ENCODE measurements around the gene C4BPB. TPM values are rescaled to one million over a fixed set of nuclear protein-coding genes. Genes with fewer than 3 reads are reported as not detected.

The C4BPB gene
- total and polyA plus RNA-seq, 2 of the 4 experiments (the other 2 are of a cell fraction): not detected

GRCh38 chr1:207130252-207131036 is 41.8 kb downstream of the C4BPB start:
- H3K27me3 ChIP-seq (ENCODE audit: control insufficient read depth, insufficient read depth, low read length): no peaks in the 10 kb centered on the region
- H3K4ac ChIP-seq (ENCODE audit: low read depth, low read length): no peak overlapping the region
- no peak overlapping the region for H4K8ac ChIP-seq (ENCODE audit: low read depth in 2 of 2, low read length in 2 of 2)
- H3K9me1 ChIP-seq (ENCODE audit: insufficient read depth, low read length): no peaks in the 10 kb centered on the region
- no peak overlapping the region for H4K91ac ChIP-seq (ENCODE audit: insufficient read depth, low read depth, low read length)
- no peak overlapping the region for H2AFZ ChIP-seq (replicated peaks; ENCODE audit: low read length, poor library complexity)
- H3K9me3 ChIP-seq (ENCODE audit: control insufficient read depth, insufficient read depth, low read length): 0 out of 2 replicates have a peak, but pooled peaks cover 1% of the 10 kb centered on the region
- dilution Hi-C loops (cut with HindIII; ENCODE audit: low sequenced_read_pairs, unreplicated experiment): no loop called here
- H3K27ac ChIP-seq (ENCODE audit: insufficient read depth, low read length): no peak overlapping the region
- no peak overlapping the region for H2BK5ac ChIP-seq (ENCODE audit: low read depth, low read length, poor library complexity, severe bottlenecking)
- TF ChIP-seq RCOR1 (IDR thresholded peaks at IDR 0.05; ENCODE audit: insufficient replicate concordance, low read length): no peak
- no peak for TF ChIP-seq MXI1 (IDR thresholded peaks at IDR 0.05; ENCODE audit: borderline replicate concordance, low read depth, low read length)
- no peak for TF ChIP-seq RAD21 (IDR thresholded peaks at IDR 0.05; ENCODE audit: low read length)
- TF ChIP-seq, protein P1, sequence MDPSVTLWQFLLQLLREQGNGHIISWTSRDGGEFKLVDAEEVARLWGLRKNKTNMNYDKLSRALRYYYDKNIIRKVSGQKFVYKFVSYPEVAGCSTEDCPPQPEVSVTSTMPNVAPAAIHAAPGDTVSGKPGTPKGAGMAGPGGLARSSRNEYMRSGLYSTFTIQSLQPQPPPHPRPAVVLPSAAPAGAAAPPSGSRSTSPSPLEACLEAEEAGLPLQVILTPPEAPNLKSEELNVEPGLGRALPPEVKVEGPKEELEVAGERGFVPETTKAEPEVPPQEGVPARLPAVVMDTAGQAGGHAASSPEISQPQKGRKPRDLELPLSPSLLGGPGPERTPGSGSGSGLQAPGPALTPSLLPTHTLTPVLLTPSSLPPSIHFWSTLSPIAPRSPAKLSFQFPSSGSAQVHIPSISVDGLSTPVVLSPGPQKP (IDR thresholded peaks at IDR 0.05; ENCODE audit: borderline replicate concordance, low read depth, low read length): no peak
- no peak for TF ChIP-seq FOS (IDR thresholded peaks at IDR 0.05; ENCODE audit: low read depth, low read length)
- TF ChIP-seq RFX5 (IDR thresholded peaks at IDR 0.05; ENCODE audit: low read depth, low read length): no peak
- TF ChIP-seq MAFK (IDR thresholded peaks at IDR 0.05; ENCODE audit: low read depth, low read length): no peak
- TF ChIP-seq BHLHE40 (IDR thresholded peaks at IDR 0.05; ENCODE audit: low read depth, low read length): no peak
- TF ChIP-seq POLR2A (IDR thresholded peaks at IDR 0.05; ENCODE audit: low read depth, low read length): no peak
- no peak for TF ChIP-seq CEBPB (IDR thresholded peaks at IDR 0.05; ENCODE audit: low read depth, low read length)
- TF ChIP-seq USF2 (IDR thresholded peaks at IDR 0.05; ENCODE audit: low read depth, low read length): no peak
- no peak for TF ChIP-seq NFE2L2 (IDR thresholded peaks at IDR 0.05; ENCODE audit: low read depth, low read length)
- no peak for TF ChIP-seq CTCF (conservative IDR thresholded peaks at IDR 0.05; ENCODE audit: low read depth, low read length)
- TF ChIP-seq SMC3 (IDR thresholded peaks at IDR 0.05; ENCODE audit: low read depth, low read length): no peak
- TF ChIP-seq MAZ (IDR thresholded peaks at IDR 0.05; ENCODE audit: borderline replicate concordance, low read depth, low read length): no peak
- TF ChIP-seq CHD1 (IDR thresholded peaks at IDR 0.05; ENCODE audit: low read depth, low read length): no peak
- H3K4me1 ChIP-seq (ENCODE audit: control insufficient read depth, insufficient read depth, low read length): no peaks in the 10 kb centered on the region
- in situ Hi-C loops (cut with MboI; ENCODE audit: low sequenced_read_pairs): no loop called here
- no peak overlapping the region for H2AK9ac ChIP-seq (replicated peaks; ENCODE audit: low read depth, low read length, poor library complexity)
- no peak overlapping the region for H3K9ac ChIP-seq (ENCODE audit: low read depth, low read length)
- no peak overlapping the region for H4K5ac ChIP-seq (ENCODE audit: low read depth, low read length)
- H2BK20ac ChIP-seq (ENCODE audit: low read depth, low read length): no peak overlapping the region
- no CpG with 5 or more reads among the region's 1 CpG for WGBS, 2 experiments (ENCODE audit: extremely low coverage in 2 of 2, insufficient read length in 1 of 2)
- intact Hi-C loops (cut with micrococcal nuclease): no loop called here
- H2BK120ac ChIP-seq (ENCODE audit: low read depth, low read length): no peak overlapping the region
- no peaks in the 10 kb centered on the region for H3K36me3 ChIP-seq (ENCODE audit: control insufficient read depth, insufficient read depth, low read length)
- H3K23ac ChIP-seq (ENCODE audit: low read depth, low read length): no peak overlapping the region
- ATAC-seq (ENCODE audit: low read depth) (no peak), DNase-seq (no peak)
- H3K79me1 ChIP-seq (ENCODE audit: low read depth in 1 of 2, low read length in 2 of 2): no peaks in the 10 kb centered on the region
- no peak overlapping the region for H2BK15ac ChIP-seq (ENCODE audit: low read depth, low read length)
- H3K18ac ChIP-seq (ENCODE audit: low read depth, low read length): no peak overlapping the region
- H3K14ac ChIP-seq (replicated peaks; ENCODE audit: low read depth, low read length): no peak overlapping the region
- no peak overlapping the region for H3K4me3 ChIP-seq (ENCODE audit: insufficient read depth, low read depth, low read length)
- no peak overlapping the region for H3K4me2 ChIP-seq (ENCODE audit: low read depth, low read length)
- no peak overlapping the region for H3K56ac ChIP-seq (ENCODE audit: extremely low read depth, insufficient read depth, low read length)
- no peak overlapping the region for H2AK5ac ChIP-seq (ENCODE audit: low read depth, low read length)
- no peaks in the 10 kb centered on the region for H4K20me1 ChIP-seq (ENCODE audit: insufficient read depth, low read length)
- ChIA-PET POLR2A (ENCODE audit: unreplicated experiment) (no interaction called here), CTCF (no interaction called here)
- no TSS peak for BruUV-seq (replicated peaks)
